OCI-M2 (cell line): ENCODE measurements around the gene FHIT.

Experiments used
- DNase-seq: peaks from one replicate; lab custom pipeline; 2025; ENCODE audit not compliant: unreplicated experiment; lab: John Stamatoyannopoulos, UW

Gene FHIT

GRCh38 chr3:59872128-59872527 is 1379.1 kb downstream of the FHIT start:
- DNase-seq: no peak

- DNase-seq: no peak
Measured at GRCh38 chr3:59867185-59868002, 1383.9 kb downstream of the FHIT start.

- DNase-seq: no peak
Measured at GRCh38 chr3:59866076-59866475, 1385.2 kb downstream of the FHIT start.

GRCh38 chr3:59865351-59865750 is 1385.9 kb downstream of the FHIT start:
- DNase-seq: no peak

- DNase-seq: no peak
Measured at GRCh38 chr3:59862686-59863085, 1388.6 kb downstream of the FHIT start.

- DNase-seq: peak; percentile 65
Measured at GRCh38 chr3:59857589-59858346, 1393.5 kb downstream of the FHIT start.

GRCh38 chr3:59856934-59857460 is 1394.3 kb downstream of the FHIT start:
- DNase-seq: no peak

GRCh38 chr3:59854061-59854709 is 1397.1 kb downstream of the FHIT start:
- DNase-seq: no peak

- DNase-seq: no peak
Measured at GRCh38 chr3:59850417-59850816, 1400.8 kb downstream of the FHIT start.

GRCh38 chr3:59845386-59845785 is 1405.9 kb downstream of the FHIT start:
- DNase-seq: no peak

- no peak for DNase-seq
Measured at GRCh38 chr3:59843821-59844220, 1407.4 kb downstream of the FHIT start.

GRCh38 chr3:59839810-59840515 is 1411.3 kb downstream of the FHIT start:
- no peak for DNase-seq

- DNase-seq: no peak
Measured at GRCh38 chr3:59839283-59839682, 1412.0 kb downstream of the FHIT start.

- no peak for DNase-seq
Measured at GRCh38 chr3:59836531-59836930, 1414.7 kb downstream of the FHIT start.

GRCh38 chr3:59832702-59833101 is 1418.5 kb downstream of the FHIT start:
- no peak for DNase-seq

- DNase-seq: no peak
Measured at GRCh38 chr3:59832241-59832640, 1419.0 kb downstream of the FHIT start.

- no peak for DNase-seq
Measured at GRCh38 chr3:59831394-59831793, 1419.9 kb downstream of the FHIT start.

GRCh38 chr3:59829527-59829926 is 1421.7 kb downstream of the FHIT start:
- no peak for DNase-seq

- no peak for DNase-seq
Measured at GRCh38 chr3:59824876-59825275, 1426.4 kb downstream of the FHIT start.

- DNase-seq: no peak
Measured at GRCh38 chr3:59821274-59821673, 1430.0 kb downstream of the FHIT start.

- DNase-seq: no peak
Measured at GRCh38 chr3:59820352-59820934, 1430.8 kb downstream of the FHIT start.
